Liver (tissue), 3 donors: ENCODE data around the gene HIVEP3.

Experiments used
- CTCF ChIP-seq: fragments of 150-350 bp; IDR thresholded peaks from 2 replicates; pipeline ENCODE4 v1.5.1; 2017; ENCODE audit warnings: improper control_type of control experiment, low read depth, low read length; ENCODE audit not compliant: missing input control
- EGR1 ChIP-seq, 2 donors: IDR thresholded peaks; 2 replicates each; pipeline ENCODE4 v1.6.1; 2016 to 2018; ENCODE audit warnings: antibody characterized with exemption in 2 of 2, low read depth in 2 of 2
- GABPA ChIP-seq, 2 donors: IDR thresholded peaks in 1 of 2; conservative IDR thresholded peaks in 1 of 2; 2 replicates each; pipeline ENCODE4 v1.6.1; 2016; ENCODE audit warnings: antibody characterized with exemption in 2 of 2, mild to moderate bottlenecking in 1 of 2, moderate library complexity in 1 of 2
- HNF4A ChIP-seq, 2 donors: conservative IDR thresholded peaks; 2 replicates each; pipeline ENCODE4 v1.6.1; 2016; ENCODE audit warnings: antibody characterized with exemption in 2 of 2, mild to moderate bottlenecking in 2 of 2
- JUND ChIP-seq, 2 donors: IDR thresholded peaks; 2 replicates each; pipeline ENCODE4 v1.6.1; 2016; ENCODE audit warnings: antibody characterized with exemption in 2 of 2
- RAD21 ChIP-seq, 2 donors: IDR thresholded peaks; 2 replicates each; pipeline ENCODE4 v1.6.1; 2016; ENCODE audit warnings: antibody characterized with exemption in 2 of 2, mild to moderate bottlenecking in 2 of 2
- REST ChIP-seq: IDR thresholded peaks from 2 replicates; pipeline ENCODE4 v1.6.1; 2016; ENCODE audit warnings: antibody characterized with exemption, mild to moderate bottlenecking
- SP1 ChIP-seq: IDR thresholded peaks from 2 replicates; pipeline ENCODE4 v1.6.1; 2018; ENCODE audit warnings: antibody characterized with exemption, mild to moderate bottlenecking
- TAF1 ChIP-seq: conservative IDR thresholded peaks from 2 replicates; pipeline ENCODE4 v1.6.1; 2016; ENCODE audit warnings: antibody characterized with exemption, mild to moderate bottlenecking
- ZBTB33 ChIP-seq: IDR thresholded peaks from 2 replicates; pipeline ENCODE4 v1.6.1; 2016; ENCODE audit warnings: antibody characterized with exemption
- TF ChIP-seq, protein P1 (sequence below): IDR thresholded peaks from 2 replicates; pipeline ENCODE4 v1.6.1; 2016; ENCODE audit warnings: antibody characterized with exemption
- donor health status: healthy.
- donor health status: healthy.

GRCh38 chr1:41613689-41614574, 304.8 kb downstream of the HIVEP3 start:
- no peak for TF ChIP-seq CTCF
- no peak for TF ChIP-seq HNF4A (conservative IDR thresholded peaks at IDR 0.05)
- TF ChIP-seq, protein P1, sequence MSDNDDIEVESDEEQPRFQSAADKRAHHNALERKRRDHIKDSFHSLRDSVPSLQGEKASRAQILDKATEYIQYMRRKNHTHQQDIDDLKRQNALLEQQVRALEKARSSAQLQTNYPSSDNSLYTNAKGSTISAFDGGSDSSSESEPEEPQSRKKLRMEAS = no peak
- no peak for TF ChIP-seq ZBTB33
- TF ChIP-seq RAD21 (IDR thresholded peaks at IDR 0.05) = no peak
- no peak for TF ChIP-seq REST
- no peak for TF ChIP-seq JUND (IDR thresholded peaks at IDR 0.05)
- no peak for TF ChIP-seq EGR1 (IDR thresholded peaks at IDR 0.05; ENCODE audit: low read depth in 2 of 2)
- no peak for TF ChIP-seq SP1
- no peak for TF ChIP-seq GABPA (IDR thresholded peaks at IDR 0.05 in 1 of 2, conservative IDR thresholded peaks at IDR 0.05 in 1 of 2)
- TF ChIP-seq TAF1 = no peak
